ENCODE results near the gene FAM43B.
A peak's percentile ranks its signal among the peaks of the same experiment; 100 is the strongest.
"Not testable (repeated sequence)": the region's sequence is repeated elsewhere in the genome, so short reads cannot be mapped to it uniquely, and the experiment has no call there.

The FAM43B gene

GRCh38 chr1:20551945-20552727, at the start of gene FAM43B:
Gene FAM43B, plus strand, starts transcription at chr1:20552573. Its CDS starts 401 bp downstream, at chr1:20552974.
- peak; percentile 92 for DNase-seq (ENCODE audit: low read depth)

GRCh38 chr1:20505488-20505887, 46.9 kb upstream of the FAM43B start:
- no peak for DNase-seq (ENCODE audit: low read depth)

GRCh38 chr1:20507248-20507563, 45.2 kb upstream of the FAM43B start:
- DNase-seq (ENCODE audit: low read depth): no peak

- DNase-seq (ENCODE audit: low read depth): peak; percentile 94
Measured at GRCh38 chr1:20507564-20508410, 44.6 kb upstream of the FAM43B start, which contains the start of gene MUL1. Gene MUL1, minus strand, starts transcription at chr1:20508151. Its CDS starts 127 bp downstream, at chr1:20508024.

- DNase-seq (ENCODE audit: low read depth): no peak
Measured at GRCh38 chr1:20508411-20508771, 44.0 kb upstream of the FAM43B start.

- no peak for DNase-seq (ENCODE audit: low read depth)
Measured at GRCh38 chr1:20511518-20512428, 40.6 kb upstream of the FAM43B start.

GRCh38 chr1:20519609-20520262, 32.6 kb upstream of the FAM43B start:
- DNase-seq (ENCODE audit: low read depth): not testable (repeated sequence)

GRCh38 chr1:20521960-20522861, 30.2 kb upstream of the FAM43B start:
- DNase-seq (ENCODE audit: low read depth): peak; percentile 83

GRCh38 chr1:20526267-20526666, 26.1 kb upstream of the FAM43B start:
- no peak for DNase-seq (ENCODE audit: low read depth)

GRCh38 chr1:20528221-20528620, 24.2 kb upstream of the FAM43B start:
- no peak for DNase-seq (ENCODE audit: low read depth)

GRCh38 chr1:20530306-20530705, 22.1 kb upstream of the FAM43B start:
- peak; percentile 51 for DNase-seq (ENCODE audit: low read depth)

GRCh38 chr1:20530901-20531300, 21.5 kb upstream of the FAM43B start:
- DNase-seq (ENCODE audit: low read depth): no peak

- DNase-seq (ENCODE audit: low read depth): no peak
Measured at GRCh38 chr1:20533635-20534034, 18.7 kb upstream of the FAM43B start.

- DNase-seq (ENCODE audit: low read depth): no peak
Measured at GRCh38 chr1:20534659-20535417, 17.5 kb upstream of the FAM43B start.

- DNase-seq (ENCODE audit: low read depth): no peak
Measured at GRCh38 chr1:20538227-20538626, 14.1 kb upstream of the FAM43B start.

GRCh38 chr1:20538760-20539551, 13.4 kb upstream of the FAM43B start:
- DNase-seq (ENCODE audit: low read depth): no peak

- no peak for DNase-seq (ENCODE audit: low read depth)
Measured at GRCh38 chr1:20540281-20540680, 12.1 kb upstream of the FAM43B start.

GRCh38 chr1:20546637-20547036, 5.7 kb upstream of the FAM43B start:
- DNase-seq (ENCODE audit: low read depth): no peak

GRCh38 chr1:20551161-20551560, 1.2 kb upstream of the FAM43B start:
- peak; percentile 47 for DNase-seq (ENCODE audit: low read depth)
